K562 (cell line): ENCODE measurements around the gene ORAI3. TPM values are rescaled to one million over a fixed set of nuclear protein-coding genes. Genes with fewer than 3 reads are reported as not detected.

Source experiments
- AFF1 ChIP-seq, 2 experiments: fragments of 450-650 bp; IDR thresholded peaks; 2 replicates each; pipeline ENCODE4 v1.6.1; 2018; ENCODE audit warnings: mild to moderate bottlenecking in 2 of 2, low read depth in 1 of 2; ENCODE audit not compliant: partially characterized antibody in 2 of 2
- FOS ChIP-seq: IDR thresholded peaks from 3 replicates; pipeline ENCODE4 v1.6.1; 2011; ENCODE audit not compliant: insufficient read length; ENCODE audit errors: extremely low read depth
- FOXP4 ChIP-seq: sonication (generic); formaldehyde crosslinking; IDR thresholded peaks from 2 replicates; pipeline ENCODE4 v1.8.0; 2022; ENCODE audit warnings: mild to moderate bottlenecking, missing genetic modification reagents, borderline replicate concordance
- HCFC1 ChIP-seq: IDR thresholded peaks from 2 replicates; pipeline ENCODE4 v1.6.1; 2012; ENCODE audit warnings: low read depth, low read length, improper control_type of control experiment
- JUN ChIP-seq, 2 experiments: sonication (generic) in 1 of 2; formaldehyde crosslinking in 1 of 2; IDR thresholded peaks; 2 replicates each; pipeline versions ENCODE4 v1.6.1 to v1.8.0; 2012 to 2022; ENCODE audit warnings: borderline replicate concordance in 2 of 2, mild to moderate bottlenecking in 2 of 2, improper control_type of control experiment in 1 of 2, low read depth in 1 of 2, low read length in 1 of 2, missing genetic modification reagents in 1 of 2
- MCM5 ChIP-seq: fragments of 450-650 bp; IDR thresholded peaks from 2 replicates; pipeline ENCODE4 v1.6.1; 2016; ENCODE audit warnings: low read depth
- MXD1 ChIP-seq: fragments of 250-450 bp; sonication (Bioruptor Pico); IDR thresholded peaks from 2 replicates; pipeline ENCODE4 v1.8.0; 2021; ENCODE audit warnings: borderline replicate concordance, mild to moderate bottlenecking, moderate library complexity; ENCODE audit not compliant: poor library complexity, severe bottlenecking
- NCOR1 ChIP-seq: fragments of 450-650 bp; IDR thresholded peaks from 2 replicates; pipeline ENCODE4 v1.6.1; 2016; ENCODE audit warnings: mild to moderate bottlenecking, moderate library complexity
- NR2C2 ChIP-seq, 2 experiments: fragments of 200-800 bp in 1 of 2; sonication (Bioruptor generic) in 1 of 2; sonication (generic) in 1 of 2; formaldehyde crosslinking in 1 of 2; IDR thresholded peaks; 2 replicates each; pipeline versions ENCODE4 v1.6.1 to v1.8.0; 2016 to 2022; ENCODE audit warnings: mild to moderate bottlenecking in 1 of 2, missing compliant biosample characterization in 1 of 2, missing genetic modification characterization in 1 of 2, missing genetic modification reagents in 1 of 2
- PATZ1 ChIP-seq: fragments of 250-450 bp; sonication (Bioruptor Pico); IDR thresholded peaks from 2 replicates; pipeline ENCODE4 v1.5.0; 2020; ENCODE audit warnings: mild to moderate bottlenecking, borderline replicate concordance
- XRCC3 ChIP-seq: fragments of 450-650 bp; IDR thresholded peaks from 2 replicates; pipeline ENCODE4 v1.6.1; 2017; ENCODE audit warnings: mild to moderate bottlenecking, moderate library complexity
- ZNF398 ChIP-seq: fragments of 250-450 bp; sonication (Bioruptor Pico); IDR thresholded peaks from 2 replicates; pipeline ENCODE4 v1.8.0; 2021; ENCODE audit warnings: moderate library complexity, mild to moderate bottlenecking, inconsistent platforms
- ZNF431 ChIP-seq: sonication (generic); formaldehyde crosslinking; IDR thresholded peaks from 2 replicates; pipeline ENCODE4 v1.8.0; 2022; ENCODE audit warnings: mild to moderate bottlenecking, missing genetic modification reagents
- ZNF561 ChIP-seq: fragments of 450-650 bp; formaldehyde crosslinking; conservative IDR thresholded peaks from 2 replicates; pipeline ENCODE4 v1.4.0; 2020; ENCODE audit warnings: mild to moderate bottlenecking, moderate library complexity
- ZSCAN32 ChIP-seq: fragments of 450-650 bp; formaldehyde crosslinking; IDR thresholded peaks from 2 replicates; pipeline ENCODE4 v1.4.0; 2020; ENCODE audit warnings: mild to moderate bottlenecking, moderate library complexity
- polyA plus RNA-seq, 8 experiments: library from polyadenylated mRNA; depleted of rRNA in 4 of 8; stranded (reverse) in 5 of 8; unstranded in 3 of 8; fragments of >200 nt; fragmentation: Nextera tagmentation in 2 of 8; fragmentation: Illumina TruSeq in 1 of 8; extraction: Ambion mirVana in 2 of 8; extraction: Trizol in 1 of 8; gene quantifications; 2 replicates each; pipeline versions ENCODE4 v1.2.1 to v1.2.3, GENCODE V29; 2011 to 2014; ENCODE audit warnings: inconsistent platforms in 1 of 8, missing spikeins in 1 of 8
- total RNA-seq, 7 experiments: library from RNA; depleted of rRNA in 6 of 7; stranded (reverse); fragments of >200 nt in 6 of 7; fragmentation: Illumina TruSeq in 2 of 7; extraction: Trizol in 2 of 7; gene quantifications; 2 replicates each; pipeline versions ENCODE4 v1.2.1 to v1.2.3, GENCODE V29; 2011 to 2021; ENCODE audit warnings: low replicate concordance in 1 of 7

ORAI3 gene
- total and polyA plus RNA-seq, 9 of the 15 experiments (the other 6 are each of a cell fraction or from before 2014, with no cell fraction given), result 4.9 to 23.3 (median 14.1) TPM

GRCh38 chr16:30922960-30923535, 25.8 kb upstream of the ORAI3 start (continued):
- TF ChIP-seq FOXP4 (CRISPR knock-in tag), result peak; percentile 82; the same call in 1 of the 2 replicates
- TF ChIP-seq MCM5, result no peak
- no peak for TF ChIP-seq ZSCAN32
- peak; percentile 41 to 99 for TF ChIP-seq AFF1 (IDR thresholded peaks at IDR 0.05; ENCODE audit: low read depth in 1 of 2, partially characterized antibody in 2 of 2)
- no peak for TF ChIP-seq ZNF431 (CRISPR knock-in tag)
- no peak for TF ChIP-seq NR2C2 (CRISPR knock-in tag; IDR thresholded peaks at IDR 0.05)
- TF ChIP-seq NR2C2 (tag; IDR thresholded peaks at IDR 0.05), result peak; percentile 95
- no peak for TF ChIP-seq MXD1
- no peak for TF ChIP-seq ZNF398 (CRISPR knock-in tag)
- no peak for TF ChIP-seq PATZ1
- TF ChIP-seq JUN (IDR thresholded peaks at IDR 0.05; ENCODE audit: borderline replicate concordance, low read depth, low read length), result peak; percentile 45; the same call in 1 of the 2 replicates
- TF ChIP-seq JUN (CRISPR knock-in tag; IDR thresholded peaks at IDR 0.05; ENCODE audit: borderline replicate concordance), result 0 out of 2 replicates have a peak, but pooled peaks have one; percentile 17
- peak; percentile 94 for TF ChIP-seq HCFC1
- no peak for TF ChIP-seq XRCC3
- TF ChIP-seq NCOR1, result no peak
- TF ChIP-seq FOS, result no peak
- no peak for TF ChIP-seq ZNF561
